Activated gamma-delta T cell treated with Interleukin-2 at 50 U/mL for 16 hours (primary cell): ENCODE measurements around the gene KDM5A.
"Not testable (repeated sequence)": the region's sequence is repeated elsewhere in the genome, so short reads cannot be mapped to it uniquely, and the experiment has no call there.

Experiments used
- DNase-seq: peaks from one replicate; pipeline ENCODE4 v3.0.0-alpha.2; 2020

Gene KDM5A

GRCh38 chr12:389142-390096 lies at the start of gene KDM5A:
TSS of gene KDM5A (minus strand) at chr12:389320. CDS start at chr12:389091, 229 bp downstream.
- peak; percentile 88 for DNase-seq

DNA sequence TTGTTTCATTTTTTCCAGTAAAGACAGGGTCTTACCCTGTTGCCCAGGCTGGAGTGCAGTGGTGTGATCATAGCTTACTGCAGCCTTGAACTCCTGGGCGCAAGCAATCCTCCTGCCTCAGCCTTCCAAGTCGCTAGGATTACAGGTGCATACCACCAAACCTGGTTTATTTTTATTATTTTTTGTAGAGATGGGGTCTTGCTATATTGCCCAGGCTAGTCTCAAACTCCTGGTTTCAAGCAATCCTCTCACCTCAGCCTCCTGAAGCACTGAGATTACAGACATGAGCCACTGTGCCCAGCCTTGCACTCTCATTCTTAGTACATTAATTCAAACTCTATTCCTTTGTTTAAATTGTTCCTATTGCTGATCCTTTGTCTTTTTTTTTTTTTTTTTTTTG lies 46.6 kb upstream of the KDM5A start:
- not testable (repeated sequence) for DNase-seq

GRCh38 chr12:422526-422925 lies 33.4 kb upstream of the KDM5A start:
- no peak for DNase-seq

DNA sequence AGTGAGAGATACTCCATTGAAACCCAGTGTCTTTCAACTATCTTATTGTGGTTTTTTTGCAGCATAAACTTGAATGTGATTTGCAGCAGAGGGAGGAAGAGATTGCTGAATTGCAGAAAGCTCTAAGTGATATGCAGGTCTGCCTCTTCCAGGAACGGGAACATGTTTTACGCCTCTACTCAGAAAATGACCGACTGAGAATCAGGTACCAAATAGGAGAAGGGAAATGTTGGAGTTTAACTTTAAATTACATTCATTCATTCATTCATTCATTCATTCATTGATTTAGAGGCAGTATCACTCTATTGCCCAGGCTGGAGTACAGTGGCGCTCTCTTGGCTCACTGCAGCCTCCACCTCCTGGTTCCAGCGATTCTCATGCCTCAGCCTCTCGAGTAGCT lies 29.3 kb upstream of the KDM5A start:
- DNase-seq: no peak

DNA sequence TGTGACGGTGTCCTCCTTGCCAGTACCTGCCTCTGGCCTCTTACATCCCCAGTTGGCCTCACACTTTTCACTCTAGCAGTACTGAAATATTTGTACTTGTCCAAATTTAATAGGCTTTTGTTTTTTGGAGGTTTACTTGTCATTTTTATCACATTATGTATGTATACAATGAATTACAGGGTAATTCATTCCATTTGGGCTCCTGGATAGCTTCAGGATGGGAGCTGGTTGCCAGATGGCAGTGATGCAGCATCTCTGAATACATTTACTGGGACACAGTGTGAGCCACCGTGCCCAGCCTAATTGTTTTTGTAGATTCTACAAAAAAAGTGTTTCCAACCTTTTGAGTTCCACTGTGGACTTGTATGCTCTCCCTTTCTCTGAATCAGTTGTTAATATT lies 25.7 kb upstream of the KDM5A start:
- no peak for DNase-seq

DNA sequence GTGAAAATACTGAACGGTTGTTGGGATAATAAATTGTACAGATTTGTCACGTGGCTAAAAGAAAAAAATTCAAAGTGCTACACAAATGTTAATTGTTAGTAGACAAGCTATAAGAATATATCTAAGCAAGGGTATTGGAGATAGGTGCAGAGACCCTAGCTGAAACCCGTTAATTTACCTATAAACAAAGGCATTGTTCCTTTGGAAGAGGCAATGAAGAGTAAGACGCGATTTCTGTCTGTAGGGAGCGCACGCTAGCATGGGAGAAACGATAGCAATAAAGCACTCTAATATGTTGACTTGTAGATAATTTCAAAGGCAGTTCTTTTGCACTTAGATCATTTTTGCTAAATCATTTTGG lies 12.9 kb upstream of the KDM5A start:
- DNase-seq: no peak

GRCh38 chr12:401235-402028 lies 12.3 kb upstream of the KDM5A start, which contains the start of gene CCDC77:
TSS of gene CCDC77 (plus strand) at chr12:401644. CDS start at chr12:409384, 7,740 bp downstream.
- peak; percentile 90 for DNase-seq

- DNase-seq: no peak
Observed at GRCh38 chr12:400828-401227, 11.7 kb upstream of the KDM5A start.

GRCh38 chr12:388541-389141 lies 479 bp downstream of the KDM5A start:
- peak; percentile 56 for DNase-seq

DNA sequence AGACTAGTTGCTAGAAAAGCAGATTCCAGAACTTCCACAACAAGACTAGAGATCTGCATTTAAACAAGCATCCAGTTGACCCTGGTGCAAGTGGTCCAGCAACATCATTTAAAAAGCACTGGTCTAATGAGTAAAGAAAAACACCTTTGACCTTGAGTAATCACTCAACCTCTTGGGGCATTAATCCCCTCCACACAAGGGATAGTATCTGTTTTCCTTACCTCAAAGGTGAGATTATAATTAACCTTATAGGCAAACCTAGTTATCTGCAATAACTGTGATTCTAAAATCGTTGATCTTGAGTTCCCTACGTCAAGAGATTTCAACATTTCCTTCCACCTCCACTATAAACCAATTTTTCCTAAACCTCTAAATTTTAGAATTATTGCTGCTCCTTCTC lies 1.1 kb downstream of the KDM5A start:
- DNase-seq: no peak

- no peak for DNase-seq
Observed at GRCh38 chr12:386651-387050, 2.5 kb downstream of the KDM5A start.

DNA sequence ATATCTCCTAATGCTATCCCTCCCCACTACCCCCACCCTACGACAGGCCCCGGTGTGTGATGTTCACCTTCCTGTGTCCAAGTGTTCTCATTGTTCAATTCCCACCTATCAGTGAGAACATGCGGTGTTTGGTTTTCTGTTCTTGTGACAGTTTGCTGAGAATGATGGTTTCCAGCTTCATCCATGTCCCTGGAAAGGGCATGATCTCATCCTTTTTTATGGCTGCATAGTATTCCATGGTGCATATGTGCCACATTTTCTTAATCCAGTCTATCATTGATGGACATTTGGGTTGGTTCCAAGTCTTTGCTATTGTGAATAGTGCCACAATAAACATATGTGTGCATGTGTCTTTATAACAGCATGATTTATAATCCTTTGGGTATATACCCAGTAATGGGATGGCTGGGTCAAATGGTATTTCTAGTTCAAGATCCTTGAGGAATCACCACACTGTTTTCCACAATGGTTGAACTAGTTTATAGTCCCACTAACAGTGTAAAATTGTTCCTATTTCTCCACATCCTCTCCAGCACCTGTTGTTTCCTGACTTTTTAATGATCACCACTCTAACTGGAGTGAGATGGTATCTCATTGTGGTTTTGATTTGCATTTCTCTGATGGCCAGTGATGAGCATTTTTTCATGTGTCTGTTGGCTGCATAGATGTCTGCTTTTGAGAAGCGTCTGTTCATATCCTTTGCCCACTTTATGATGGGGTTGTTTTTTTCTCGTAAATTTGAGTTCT lies 18.2 kb downstream of the KDM5A start:
- DNase-seq: not testable (repeated sequence)

- DNase-seq: no peak
Observed at GRCh38 chr12:367972-368371, 21.1 kb downstream of the KDM5A start.

GRCh38 chr12:366820-367219 lies 22.3 kb downstream of the KDM5A start:
- DNase-seq: no peak

DNA sequence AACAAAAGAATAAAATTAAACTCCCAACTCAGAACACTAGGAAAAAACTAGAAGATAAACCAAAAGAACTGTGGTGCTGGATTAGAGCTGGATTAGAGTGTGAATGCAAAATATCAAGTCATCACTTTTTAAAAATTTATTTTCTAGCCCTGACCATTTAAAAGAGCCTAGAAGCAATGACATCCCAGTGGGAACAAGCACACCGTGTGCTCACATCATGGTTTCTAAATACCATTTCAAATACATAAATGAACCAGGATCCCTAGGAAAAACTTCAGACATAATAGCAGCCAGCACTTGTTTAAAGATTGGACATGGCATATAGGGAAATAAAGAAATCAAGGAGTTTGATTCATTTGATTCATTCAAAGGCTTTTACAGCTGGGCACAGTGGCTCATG lies 30.0 kb downstream of the KDM5A start:
- no peak for DNase-seq

GRCh38 chr12:356276-356988 lies 32.7 kb downstream of the KDM5A start:
- DNase-seq: no peak

DNA sequence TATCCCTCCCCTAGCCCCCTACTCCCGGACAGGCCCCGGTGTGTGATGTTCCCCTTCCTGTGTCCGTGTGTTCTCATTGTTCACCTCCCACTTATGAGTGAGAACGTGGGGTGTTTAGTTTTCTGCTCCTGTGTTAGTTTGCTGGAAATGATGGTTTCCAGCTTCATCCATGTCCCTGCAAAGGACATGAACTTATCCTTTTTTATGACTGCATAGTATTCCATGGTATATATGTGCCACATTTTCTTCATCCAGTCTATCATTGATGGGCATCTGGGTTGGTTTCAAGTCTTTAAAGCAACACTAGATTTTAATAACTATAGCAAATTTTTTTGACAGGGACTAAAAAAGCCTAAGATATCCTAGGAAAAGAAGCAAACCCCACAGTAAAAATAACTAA lies 37.9 kb downstream of the KDM5A start:
- not testable (repeated sequence) for DNase-seq

DNA sequence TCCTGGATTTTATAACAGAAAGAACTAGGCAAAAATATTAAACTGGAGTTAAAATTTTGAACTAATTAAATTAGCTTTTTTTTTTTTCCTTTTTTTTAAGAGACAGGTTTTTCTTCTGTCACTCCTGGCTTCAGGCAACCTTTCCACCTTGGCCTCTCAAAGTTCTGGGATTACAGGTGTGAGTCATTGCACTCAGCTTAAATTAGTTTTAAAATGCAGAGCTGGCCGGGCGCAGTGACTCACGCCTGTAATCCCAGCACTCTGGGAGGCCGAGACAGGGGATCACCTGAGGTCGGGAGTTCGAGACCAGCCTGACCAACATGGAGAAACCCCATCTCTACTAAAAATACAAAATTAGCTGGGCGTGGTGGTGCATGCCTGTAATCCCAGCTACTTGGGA lies 39.5 kb downstream of the KDM5A start:
- DNase-seq: not testable (repeated sequence)

DNA sequence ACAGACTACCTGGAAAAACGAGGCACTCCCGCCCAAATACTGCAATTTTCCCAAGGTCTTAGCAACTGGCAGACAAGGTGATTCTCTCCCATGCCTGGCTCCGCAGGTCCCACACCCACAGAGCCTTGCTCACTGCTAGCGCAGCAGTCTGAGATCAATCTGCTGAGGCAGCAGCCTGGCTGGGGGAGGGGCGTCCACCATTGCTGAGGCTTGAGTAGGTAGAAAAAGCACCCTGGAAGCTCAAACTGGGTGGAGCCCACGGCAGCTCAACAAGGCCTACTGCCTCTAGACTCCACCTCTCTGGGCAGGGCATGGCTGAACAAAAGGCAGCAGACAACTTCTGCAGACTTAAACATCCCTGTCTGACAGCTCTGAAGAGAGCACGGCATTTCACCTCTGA lies 46.1 kb downstream of the KDM5A start:
- DNase-seq: not testable (repeated sequence)

DNA sequence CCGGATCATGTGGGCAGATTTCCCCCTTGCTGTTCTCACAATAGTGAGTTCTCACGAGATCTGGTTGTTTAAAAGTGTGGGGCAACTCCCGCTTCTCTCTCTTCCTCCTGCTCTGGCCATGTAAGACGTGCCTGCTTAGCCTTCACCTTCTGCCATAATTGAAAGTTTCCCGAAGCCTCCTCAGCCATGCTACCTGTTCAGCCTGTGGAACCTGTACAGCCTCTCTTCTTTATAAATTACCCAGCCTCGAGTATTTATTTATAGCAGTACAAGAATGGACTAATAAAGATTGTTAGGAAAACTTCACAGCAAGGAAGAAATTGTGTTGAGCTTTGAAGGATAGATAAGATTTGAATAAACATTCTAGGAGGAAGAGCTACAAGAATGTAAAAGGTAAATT lies 52.1 kb downstream of the KDM5A start:
- DNase-seq: no peak

- no peak for DNase-seq
Observed at GRCh38 chr12:334125-334524, 55.0 kb downstream of the KDM5A start.
